ENCODE data around the gene MAGEB4.

MAGEB4 gene

DNA sequence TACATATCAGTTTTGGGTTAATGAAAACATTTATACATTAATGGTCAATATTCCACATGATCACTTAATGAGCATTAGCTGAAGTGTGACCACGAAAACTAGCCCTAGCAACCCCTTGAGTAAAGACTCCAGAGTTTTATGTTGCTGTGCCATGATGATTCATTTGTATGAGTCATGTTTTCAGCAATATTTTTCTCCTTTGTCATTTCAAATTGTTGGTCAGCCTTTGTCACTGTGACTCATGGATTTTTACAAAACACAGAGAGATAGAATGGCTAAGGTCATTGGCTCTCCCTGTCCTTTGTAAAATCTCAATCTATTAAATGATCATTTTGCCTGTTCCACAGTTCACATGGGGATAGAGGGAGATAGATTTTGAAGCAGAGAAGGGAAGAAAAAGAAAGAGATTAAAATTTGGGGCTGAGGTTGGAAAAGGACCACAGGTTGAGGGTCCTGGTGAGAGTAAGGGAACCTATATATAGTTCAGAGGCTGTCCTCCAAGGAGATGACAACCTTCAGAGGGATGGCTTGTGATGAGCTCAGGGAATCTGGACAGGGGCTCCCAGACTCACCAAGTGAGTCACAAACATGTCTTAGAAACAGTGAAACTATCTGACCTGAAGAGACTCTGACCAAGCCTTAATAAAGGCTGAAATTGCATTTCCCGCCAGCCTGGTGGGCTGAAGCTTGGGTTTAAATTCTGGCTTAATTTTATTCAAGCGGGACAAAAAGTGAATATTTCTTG, 41.8 kb downstream of the MAGEB4 start:
- no peak for DNase-seq (ENCODE audit: low read depth in 2 of 2)
